Kidney glomerular epithelial cell (primary cell): ENCODE data around the gene TBC1D2B.

Experiments used
- DNase-seq: peaks from one replicate; lab custom pipeline; 2025; lab: John Stamatoyannopoulos, UW

The TBC1D2B gene

DNA sequence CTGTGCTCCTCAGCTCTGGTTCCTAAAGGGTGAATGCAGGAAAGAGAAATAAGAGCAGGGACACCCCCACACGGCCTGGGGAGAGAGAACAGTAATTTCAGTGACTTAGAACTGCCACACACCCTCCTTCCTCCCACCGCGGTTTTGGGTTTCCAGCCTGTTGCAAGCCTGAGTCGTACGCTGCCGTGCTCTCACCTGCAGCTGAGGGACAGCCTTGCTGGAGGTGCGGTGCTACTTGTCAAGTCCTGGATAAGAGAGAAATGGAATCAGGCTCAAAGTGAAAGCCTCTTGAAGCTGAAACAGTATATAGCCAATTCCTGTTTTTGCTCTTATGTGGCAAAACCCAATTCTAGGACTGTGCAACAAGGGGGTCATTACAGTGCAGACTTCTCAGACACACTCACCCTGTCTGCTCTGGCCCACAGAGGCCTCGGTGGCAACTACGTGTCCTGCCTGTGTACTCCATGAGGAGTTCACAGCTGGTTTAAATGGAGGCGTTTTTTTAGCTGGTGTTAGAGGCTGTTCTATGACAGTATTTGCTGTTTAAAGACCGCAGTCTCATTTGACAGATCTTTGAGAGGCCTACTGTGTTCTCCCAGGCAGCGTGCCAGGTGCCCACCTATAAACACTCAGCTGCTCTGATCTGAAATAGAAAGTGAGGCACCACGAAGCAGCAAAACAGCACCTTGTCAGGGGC, 42.9 kb downstream of the TBC1D2B start:
- DNase-seq, result no peak

DNA sequence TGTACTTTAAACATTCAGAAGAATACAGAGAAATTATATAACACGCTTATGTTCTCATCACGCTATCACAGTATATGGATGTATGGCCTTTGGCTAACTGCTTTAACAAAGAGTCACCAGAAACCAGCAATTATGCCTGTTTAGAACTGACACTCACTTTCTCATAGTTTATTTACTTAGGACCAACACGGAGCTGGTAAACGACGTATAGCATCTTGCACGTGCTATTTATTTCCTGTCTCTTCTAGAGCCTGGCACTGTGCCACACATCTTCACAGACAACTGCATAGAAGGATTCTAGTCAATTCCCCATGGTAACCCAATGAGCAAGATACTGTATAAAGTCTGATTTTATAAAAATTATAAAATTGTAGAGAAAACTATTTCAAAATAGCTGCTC, 43.6 kb downstream of the TBC1D2B start:
- no peak for DNase-seq

- DNase-seq, result no peak
These were observed 44.8 kb downstream of the TBC1D2B start for GRCh38 chr15:78032671-78033070.

DNA sequence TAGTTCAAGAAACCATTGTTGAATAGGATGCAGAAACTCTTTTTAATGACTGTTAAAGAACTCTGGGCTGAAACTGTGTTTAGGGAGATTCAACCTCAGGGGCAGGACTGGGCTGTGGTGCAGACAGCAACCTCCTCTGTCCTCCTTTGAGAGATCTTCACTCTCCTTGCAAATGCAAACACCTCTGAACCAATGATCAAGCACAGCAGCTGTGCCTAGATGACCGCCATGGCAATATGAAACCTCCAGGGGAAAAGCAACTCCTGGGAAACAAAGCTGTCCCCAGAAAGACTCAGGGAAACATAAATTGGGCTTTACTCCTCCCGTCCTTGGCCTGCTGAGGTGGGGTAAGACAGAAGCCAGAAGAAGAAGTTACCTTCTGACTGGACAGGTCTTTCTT, 52.6 kb downstream of the TBC1D2B start:
- DNase-seq, result no peak

- no peak for DNase-seq
These were observed 53.0 kb downstream of the TBC1D2B start for GRCh38 chr15:78024519-78024870.

- no peak for DNase-seq
These were observed 53.5 kb downstream of the TBC1D2B start for GRCh38 chr15:78023865-78024518.

- no peak for DNase-seq
These were observed 54.3 kb downstream of the TBC1D2B start for GRCh38 chr15:78023081-78023665.

DNA sequence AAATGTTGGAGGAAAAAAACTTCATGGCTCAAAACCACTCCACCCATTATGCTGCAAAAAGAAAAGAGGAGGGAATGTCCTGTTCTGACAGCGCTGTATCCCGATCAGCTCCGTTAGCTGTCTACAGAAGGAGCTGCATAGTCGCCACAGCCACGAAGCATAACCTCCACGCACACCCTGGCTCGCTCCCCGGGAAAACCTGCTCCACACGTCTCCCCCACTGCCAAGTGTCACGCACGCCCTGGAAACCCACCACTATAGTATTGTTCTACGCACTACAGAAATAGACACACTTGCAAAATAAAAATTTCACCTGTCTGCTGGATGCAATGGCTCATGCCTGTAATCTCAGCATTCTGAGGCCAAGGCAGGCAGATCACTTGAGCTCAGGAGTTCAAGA, 55.8 kb downstream of the TBC1D2B start:
- DNase-seq, result no peak

DNA sequence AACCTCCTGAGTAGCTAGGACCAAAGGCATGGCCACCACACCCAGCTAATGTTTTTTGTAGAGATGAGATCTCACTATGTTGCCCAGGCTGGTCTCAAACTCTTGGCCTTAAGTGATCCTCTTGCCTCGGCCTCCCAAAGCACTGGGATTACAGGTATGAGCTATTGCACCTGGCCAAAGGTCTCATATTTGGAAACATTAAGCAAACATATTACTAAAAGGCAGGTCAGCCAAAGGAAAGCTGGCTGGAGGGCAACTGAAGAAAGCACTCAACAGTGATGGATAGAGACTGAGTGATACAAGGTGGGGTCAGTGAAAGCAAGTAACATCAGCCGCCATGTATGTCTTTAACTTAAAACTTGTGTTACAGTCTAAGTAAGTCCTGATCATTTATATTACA, 57.5 kb downstream of the TBC1D2B start:
- no peak for DNase-seq

- no peak for DNase-seq
These were observed 58.4 kb downstream of the TBC1D2B start for GRCh38 chr15:78018946-78019644.

- no peak for DNase-seq
These were observed 59.1 kb downstream of the TBC1D2B start for GRCh38 chr15:78018445-78018844.

- no peak for DNase-seq
These were observed 60.7 kb downstream of the TBC1D2B start for GRCh38 chr15:78016860-78017259.

GRCh38 chr15:78012643-78013077, 64.9 kb downstream of the TBC1D2B start:
- no peak for DNase-seq

DNA sequence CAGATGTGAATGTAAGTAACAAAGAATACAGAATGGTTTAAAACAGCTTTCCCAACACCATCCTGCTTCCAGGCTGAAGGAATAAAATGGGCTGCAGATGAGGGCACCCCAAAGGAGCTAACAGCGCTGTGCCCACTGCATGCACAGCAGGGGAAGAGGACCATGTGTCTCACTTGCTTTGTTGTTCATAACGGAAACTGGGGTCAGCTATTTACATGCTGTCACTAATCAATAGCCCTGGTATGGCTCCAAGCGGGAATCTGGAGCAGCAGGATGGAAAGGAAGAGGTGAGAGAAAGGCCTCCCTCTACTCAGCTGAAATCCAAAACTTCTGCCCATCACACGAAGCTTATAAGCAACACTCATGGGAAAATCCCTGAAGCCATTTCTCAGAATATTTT, 67.4 kb downstream of the TBC1D2B start:
- no peak for DNase-seq

DNA sequence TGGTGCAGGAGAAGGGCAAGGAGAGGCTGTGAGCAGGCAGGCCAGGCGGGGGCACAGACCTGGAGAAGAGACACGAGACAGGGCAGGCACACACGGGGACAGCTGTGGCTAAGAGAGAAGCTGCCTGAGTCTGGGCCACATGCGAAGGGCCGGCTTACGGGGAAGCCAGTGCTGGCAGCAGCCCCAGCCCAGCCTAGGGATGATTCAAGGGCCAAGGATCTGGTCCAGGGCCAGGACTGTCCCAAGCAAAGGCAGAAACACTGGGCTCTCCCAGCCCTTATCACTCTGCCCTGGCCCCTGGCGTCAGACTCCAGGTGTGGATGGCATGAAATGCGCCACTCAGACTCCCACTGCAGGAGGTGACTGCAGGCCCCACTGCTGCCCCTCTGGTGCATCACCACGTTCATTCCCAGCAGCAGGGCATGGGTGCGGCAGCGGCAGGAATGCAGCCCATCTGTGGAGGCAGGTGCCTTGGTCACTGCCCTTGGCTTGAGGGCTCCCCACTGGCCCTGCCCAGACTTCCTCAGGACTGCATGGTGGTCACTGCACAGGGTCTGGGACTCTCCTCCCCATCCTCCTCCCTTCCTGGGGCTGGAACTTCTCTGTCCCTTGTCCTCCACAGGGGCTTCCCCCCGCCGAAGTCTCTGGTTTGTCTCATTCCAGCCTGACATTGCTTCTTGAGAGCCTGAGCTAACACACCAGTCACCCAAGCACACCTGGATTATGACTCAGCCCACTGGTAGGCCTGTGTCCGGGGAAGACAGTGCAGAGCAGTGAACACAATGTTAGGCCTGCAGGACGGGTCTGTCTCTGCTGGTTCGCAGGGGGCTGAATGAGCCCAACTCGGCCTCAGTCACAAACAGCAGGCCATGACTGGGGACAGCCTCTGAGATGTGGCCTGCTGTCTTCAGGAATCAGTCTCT, 69.3 kb downstream of the TBC1D2B start:
- no peak for DNase-seq

DNA sequence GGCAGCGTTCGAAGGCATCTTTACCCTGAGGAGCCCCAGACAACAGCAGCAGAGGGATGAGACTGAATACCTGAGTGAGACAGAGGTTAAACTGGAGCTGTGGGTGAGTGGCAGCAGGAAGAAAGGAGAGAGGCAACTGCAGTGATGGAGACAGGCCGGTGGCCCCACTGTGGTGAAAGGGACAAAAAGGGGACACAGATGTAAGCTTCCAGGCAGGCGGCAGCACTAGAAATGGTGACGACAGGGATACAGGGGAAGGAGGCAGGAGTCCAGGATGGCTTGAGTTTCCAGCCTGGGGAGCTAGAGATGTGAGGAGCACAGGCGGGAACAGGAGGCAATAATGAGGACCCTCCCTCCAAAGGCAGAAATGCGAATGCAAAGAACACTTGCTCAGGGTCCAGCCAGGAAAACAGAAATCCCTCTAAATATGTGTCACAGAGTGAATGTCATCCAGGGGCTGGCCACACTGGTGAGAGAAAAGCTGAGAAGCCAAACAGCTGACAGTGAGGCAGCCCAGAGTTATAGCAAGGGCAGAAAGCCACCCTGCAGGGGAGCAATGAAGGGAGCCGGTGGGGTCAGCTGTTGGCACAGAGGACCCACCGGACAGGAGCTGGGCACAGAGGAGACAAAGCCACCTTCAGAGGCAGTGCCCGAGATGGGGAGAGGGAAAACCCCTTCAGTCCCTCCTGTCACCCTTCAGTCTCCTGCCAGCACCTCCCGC, 70.1 kb downstream of the TBC1D2B start:
- DNase-seq, result no peak

GRCh38 chr15:78006567-78007205, 70.8 kb downstream of the TBC1D2B start:
- no peak for DNase-seq

- DNase-seq, result peak; percentile 43
These were observed 72.4 kb downstream of the TBC1D2B start for GRCh38 chr15:78004919-78005634.

- no peak for DNase-seq
These were observed 73.2 kb downstream of the TBC1D2B start for GRCh38 chr15:78004222-78004727.

DNA sequence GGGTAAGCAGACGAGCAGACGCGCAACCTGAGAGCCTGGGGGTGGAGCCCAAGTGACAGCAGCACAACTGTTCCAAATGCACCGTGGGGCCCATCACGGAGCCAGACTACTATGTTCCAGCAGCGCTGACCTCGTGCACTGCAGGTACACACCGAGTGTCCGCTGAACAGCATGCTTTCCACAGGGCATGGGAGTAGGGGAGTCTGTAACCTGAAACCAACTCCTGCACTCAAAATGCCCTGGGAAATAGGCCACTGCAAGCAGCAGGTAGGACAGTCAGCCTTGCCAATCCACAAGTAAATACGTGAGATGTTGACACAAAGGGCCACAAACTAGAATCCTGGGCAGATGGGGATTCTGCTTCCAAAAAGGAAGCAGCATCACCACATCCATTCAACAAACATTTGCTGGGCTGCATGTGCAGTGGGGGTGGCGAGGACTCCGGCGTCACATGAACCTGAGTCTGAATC, 73.9 kb downstream of the TBC1D2B start:
- DNase-seq, result no peak
